Body of pancreas (tissue), 4 donors: Measurements from ENCODE around the gene SPTB.

Experiments
- CTCF ChIP-seq, 7 experiments: fragments of 450-650 bp in 4 of 7; fragments of 200-600 bp in 3 of 7; sonication (generic) in 3 of 7; IDR thresholded peaks; one replicate each; pipeline ENCODE4 v1.5.1; 2016 to 2019; ENCODE audit warnings: antibody characterized with exemption in 7 of 7
- POLR2A ChIP-seq, 3 donors: fragments of 450-650 bp; IDR thresholded peaks; one replicate each; pipeline ENCODE4 v1.6.1; 2016; ENCODE audit warnings: antibody characterized with exemption in 3 of 3, mild to moderate bottlenecking in 2 of 3

GRCh38 chr14:64891839-64892375, 12.2 kb upstream of the SPTB start:
- TF ChIP-seq CTCF (IDR thresholded peaks at IDR 0.05) = peak in 6 of 7 experiments; percentile 34 to 82 (median 66)
- TF ChIP-seq POLR2A (IDR thresholded peaks at IDR 0.05) = no peak
